Left ventricle myocardium inferior (tissue), 1 donor: ENCODE data around the gene METAP1. TPM values are rescaled to one million over a fixed set of nuclear protein-coding genes. Genes with fewer than 3 reads are reported as not detected.
"Not testable (repeated sequence)": the region's sequence is repeated elsewhere in the genome, so short reads cannot be mapped to it uniquely, and the experiment has no call there.

Experiments
- DNase-seq: peaks from one replicate; pipeline ENCODE4 v3.0.0-alpha.2; 2020
- H3K27ac ChIP-seq: fragments of 200-600 bp; replicated peaks from 2 replicates; pipeline ENCODE4 v1.8.0; 2021
- H3K27me3 ChIP-seq: fragments of 200-600 bp; 2 replicates; pipeline ENCODE4 v1.8.0; 2021; ENCODE audit warnings: low read depth
- H3K36me3 ChIP-seq: fragments of 200-600 bp; 2 replicates; pipeline ENCODE4 v1.8.0; 2021
- H3K4me1 ChIP-seq: fragments of 200-600 bp; 2 replicates; pipeline ENCODE4 v1.8.0; 2021
- H3K4me3 ChIP-seq: fragments of 200-600 bp; 2 replicates; pipeline ENCODE4 v1.8.0; 2021; ENCODE audit warnings: mild to moderate bottlenecking, moderate library complexity
- H3K9me3 ChIP-seq: fragments of 200-600 bp; replicated peaks from 2 replicates; pipeline ENCODE4 v1.8.0; 2021
- intact Hi-C: fragments of 100-400 bp; cut with micrococcal nuclease; formaldehyde crosslinking; loops from one replicate; pipeline ENCODE4 v1.11.0; 2022
- total RNA-seq: library from RNA; stranded (reverse); fragmentation: NEBNext Ultra II Directional; extraction: Animal tissue kit (Norgen Biotek cat#: 25700); gene quantifications from one replicate; pipeline ENCODE4 v1.2.1, GENCODE V29; 2021
- TF ChIP-seq, protein P1 (sequence below): fragments of 200-600 bp; IDR thresholded peaks from 2 replicates; pipeline ENCODE4 v1.8.0; 2021; ENCODE audit warnings: antibody characterized with exemption, mild to moderate bottlenecking, borderline replicate concordance
- donor health status: DM: no; HTN: yes; CAD: no; lungs with severe emphysema.

Gene METAP1
- total RNA-seq, 1 donor from 2014 or later = 50.8 TPM

GRCh38 chr4:98967786-98968329 is 27.7 kb upstream of the METAP1 start:
- Histone ChIP-seq H3K4me1 (no peaks in the 10 kb centered on the region), H3K27me3 (no peaks in the 10 kb centered on the region), H3K36me3 (no peaks in the 10 kb centered on the region), H3K4me3 (no peak overlapping the region), H3K9me3 (no peaks in the 10 kb centered on the region), H3K27ac (no peak overlapping the region)
- intact Hi-C loops = no loop called here
- DNase-seq = no peak
- TF ChIP-seq, protein P1, sequence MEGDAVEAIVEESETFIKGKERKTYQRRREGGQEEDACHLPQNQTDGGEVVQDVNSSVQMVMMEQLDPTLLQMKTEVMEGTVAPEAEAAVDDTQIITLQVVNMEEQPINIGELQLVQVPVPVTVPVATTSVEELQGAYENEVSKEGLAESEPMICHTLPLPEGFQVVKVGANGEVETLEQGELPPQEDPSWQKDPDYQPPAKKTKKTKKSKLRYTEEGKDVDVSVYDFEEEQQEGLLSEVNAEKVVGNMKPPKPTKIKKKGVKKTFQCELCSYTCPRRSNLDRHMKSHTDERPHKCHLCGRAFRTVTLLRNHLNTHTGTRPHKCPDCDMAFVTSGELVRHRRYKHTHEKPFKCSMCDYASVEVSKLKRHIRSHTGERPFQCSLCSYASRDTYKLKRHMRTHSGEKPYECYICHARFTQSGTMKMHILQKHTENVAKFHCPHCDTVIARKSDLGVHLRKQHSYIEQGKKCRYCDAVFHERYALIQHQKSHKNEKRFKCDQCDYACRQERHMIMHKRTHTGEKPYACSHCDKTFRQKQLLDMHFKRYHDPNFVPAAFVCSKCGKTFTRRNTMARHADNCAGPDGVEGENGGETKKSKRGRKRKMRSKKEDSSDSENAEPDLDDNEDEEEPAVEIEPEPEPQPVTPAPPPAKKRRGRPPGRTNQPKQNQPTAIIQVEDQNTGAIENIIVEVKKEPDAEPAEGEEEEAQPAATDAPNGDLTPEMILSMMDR = no peak

- no peak overlapping the region for H3K4me3 ChIP-seq
- H3K27me3 ChIP-seq = no peaks in the 10 kb centered on the region
- H3K9me3 ChIP-seq = no peaks in the 10 kb centered on the region
- H3K27ac ChIP-seq = no peak overlapping the region
- TF ChIP-seq, protein P1 = no peak
- H3K4me1 ChIP-seq = no peaks in the 10 kb centered on the region
- no peak for DNase-seq
- no peaks in the 10 kb centered on the region for H3K36me3 ChIP-seq
- intact Hi-C loops = no loop called here
Observed at GRCh38 chr4:98969878-98970785, 25.4 kb upstream of the METAP1 start.

DNA sequence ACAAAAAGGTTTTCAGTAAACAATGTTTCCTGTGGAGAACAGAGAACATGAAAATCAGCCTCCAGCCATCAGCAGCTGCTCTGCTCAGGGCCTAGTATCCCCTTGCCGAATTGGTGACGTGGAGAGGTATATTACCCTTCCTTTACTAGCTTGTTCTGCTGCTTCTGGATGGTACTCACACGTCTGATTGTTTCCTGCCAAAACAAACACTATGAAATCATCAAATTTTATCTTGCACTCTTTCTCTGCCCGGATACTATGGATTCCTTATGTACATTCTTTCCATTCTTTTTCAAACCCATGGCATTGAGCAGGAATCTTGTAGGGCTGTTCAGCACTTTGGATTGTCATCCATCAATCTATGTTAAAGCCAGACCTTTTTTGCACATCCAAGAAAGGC is 18.8 kb upstream of the METAP1 start:
- intact Hi-C loops = no loop called here
- no peaks in the 10 kb centered on the region for H3K27me3 ChIP-seq
- H3K36me3 ChIP-seq = no peaks in the 10 kb centered on the region
- TF ChIP-seq, protein P1 = no peak
- H3K27ac ChIP-seq = no peak overlapping the region
- no peaks in the 10 kb centered on the region for H3K4me1 ChIP-seq
- no peaks in the 10 kb centered on the region for H3K9me3 ChIP-seq
- no peak for DNase-seq
- H3K4me3 ChIP-seq = no peak overlapping the region

DNA sequence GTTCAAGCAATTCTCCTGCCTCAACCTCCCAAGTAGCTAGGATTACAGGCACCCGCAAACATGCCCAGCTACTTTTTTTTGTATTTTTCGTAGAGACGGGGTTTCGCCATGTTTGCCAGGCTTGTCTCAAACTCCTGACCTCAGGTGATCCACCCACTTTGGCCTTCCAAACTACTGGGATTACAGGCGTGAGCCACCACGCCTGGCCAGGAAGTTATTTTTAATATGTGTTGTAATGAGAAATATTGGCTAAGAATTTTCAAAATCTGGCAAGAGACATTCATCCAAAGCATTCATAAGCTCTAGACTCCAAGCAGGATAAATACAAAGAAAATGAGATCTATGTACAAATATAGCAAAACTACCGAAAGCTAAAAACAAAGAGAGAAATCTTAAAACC is 18.0 kb upstream of the METAP1 start:
- intact Hi-C loops = no loop called here
- Histone ChIP-seq H3K9me3 (no peaks in the 10 kb centered on the region), H3K27me3 (no peaks in the 10 kb centered on the region), H3K36me3 (no peaks in the 10 kb centered on the region), H3K4me3 (no peak overlapping the region), H3K4me1 (no peaks in the 10 kb centered on the region), H3K27ac (no peak overlapping the region)
- TF ChIP-seq, protein P1 = no peak
- DNase-seq = no peak

- Histone ChIP-seq H3K27me3 (no peaks in the 10 kb centered on the region), H3K36me3 (no peaks in the 10 kb centered on the region), H3K4me1 (no peaks in the 10 kb centered on the region), H3K4me3 (no peak overlapping the region), H3K9me3 (no peaks in the 10 kb centered on the region), H3K27ac (no peak overlapping the region)
- no peak for DNase-seq
- TF ChIP-seq, protein P1 = no peak
- intact Hi-C loops = no loop called here
Observed at GRCh38 chr4:98987720-98988119, 7.8 kb upstream of the METAP1 start.

DNA sequence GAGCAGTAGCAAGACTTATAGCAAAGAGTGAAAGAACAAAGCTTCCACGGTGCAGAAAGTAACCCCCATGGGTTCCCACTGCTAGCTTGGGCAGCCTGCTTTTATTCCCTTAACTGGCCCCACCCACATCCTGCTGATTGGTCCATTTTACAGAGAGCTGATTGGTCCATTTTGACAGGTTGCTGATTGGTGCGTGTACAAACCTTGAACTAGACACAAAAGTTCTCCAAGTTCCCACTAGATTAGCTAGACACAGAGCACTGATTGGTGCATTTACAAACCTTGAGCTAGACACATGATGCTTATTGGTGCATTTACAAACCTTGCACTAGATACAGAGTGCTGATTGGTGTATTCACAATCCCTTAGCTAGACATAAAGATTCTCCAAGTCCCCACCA is 2.7 kb upstream of the METAP1 start:
- H3K27ac ChIP-seq, H3K27me3 ChIP-seq, H3K4me3 ChIP-seq, intact Hi-C loops, DNase-seq, H3K9me3 ChIP-seq, H3K36me3 ChIP-seq: not testable (repeated sequence)
- peaks cover 29% of the 10 kb centered on the region for H3K4me1 ChIP-seq
